ENCODE data around the gene LEKR1. TPM values are rescaled to one million over a fixed set of nuclear protein-coding genes. Genes with fewer than 3 reads are reported as not detected.

The LEKR1 gene
- total and polyA plus RNA-seq, 9 of the 15 experiments (the other 6 are each of a cell fraction or from before 2014, with no cell fraction given): 0.76 to 1.8 (median 1.2) TPM

GRCh38 chr3:156812521-156813335 lies 13.4 kb upstream of the LEKR1 start (continued):
- TF ChIP-seq MITF (IDR thresholded peaks at IDR 0.05) (no peak), ZNF77 (CRISPR knock-in tag; IDR thresholded peaks at IDR 0.05) (no peak), ELF1 (tag; IDR thresholded peaks at IDR 0.05) (peak; percentile 38; the same call in 1 of the 2 replicates), TSC22D4 (tag; IDR thresholded peaks at IDR 0.05) (no peak), L3MBTL2 (IDR thresholded peaks at IDR 0.05) (peak; percentile 69; the same call in 1 of the 2 replicates), SRF (CRISPR knock-in tag; IDR thresholded peaks at IDR 0.05) (no peak), HIVEP1 (CRISPR knock-in tag; IDR thresholded peaks at IDR 0.05) (no peak), BACH1 (tag; IDR thresholded peaks at IDR 0.05) (peak; percentile 93), ETV5 (CRISPR knock-in tag; IDR thresholded peaks at IDR 0.05; ENCODE audit: low read depth) (no peak), CBFA2T2 (conservative IDR thresholded peaks at IDR 0.05) (no peak), ZKSCAN8 (CRISPR knock-in tag; IDR thresholded peaks at IDR 0.05) (no peak), TCF15 (CRISPR knock-in tag; IDR thresholded peaks at IDR 0.05) (no peak), NRF1 (conservative IDR thresholded peaks at IDR 0.05 in 1 of 2, IDR thresholded peaks at IDR 0.05 in 1 of 2) (peak in 1 of 2 experiments; percentile 26; a peak in 1 of 4 replicates), SFPQ (IDR thresholded peaks at IDR 0.05; ENCODE audit: low read depth, low read length) (no peak), ZNF830 (CRISPR knock-in tag; IDR thresholded peaks at IDR 0.05) (no peak), NR0B1 (IDR thresholded peaks at IDR 0.05; ENCODE audit: partially characterized antibody) (no peak), TFAM (CRISPR knock-in tag; conservative IDR thresholded peaks at IDR 0.05) (no peak), PCBP2 (IDR thresholded peaks at IDR 0.05; ENCODE audit: low read depth, low read length, poor library complexity, severe bottlenecking) (no peak), U2AF2 (optimal IDR thresholded peaks at IDR 0.05; ENCODE audit: low read depth, low read length) (no peak), ZNF23 (CRISPR knock-in tag; IDR thresholded peaks at IDR 0.05) (no peak), PHB (CRISPR knock-in tag; IDR thresholded peaks at IDR 0.05) (no peak), ZNF253 (CRISPR knock-in tag; conservative IDR thresholded peaks at IDR 0.05) (no peak), RBM25 (IDR thresholded peaks at IDR 0.05; ENCODE audit: low read depth, low read length, severe bottlenecking) (no peak), CHD1 (IDR thresholded peaks at IDR 0.05; ENCODE audit: low read length) (no peak)

Data from K562 (cell line).